Measurements from ENCODE around the gene RRP1B. TPM values are rescaled to one million over a fixed set of nuclear protein-coding genes. Genes with fewer than 3 reads are reported as not detected.
A peak's percentile ranks its signal among the peaks of the same experiment; 100 is the strongest.

RRP1B gene
- total and polyA plus RNA-seq, 5 donors from 2014 or later = 26.2 to 37.7 (median 28.7) TPM

DNA sequence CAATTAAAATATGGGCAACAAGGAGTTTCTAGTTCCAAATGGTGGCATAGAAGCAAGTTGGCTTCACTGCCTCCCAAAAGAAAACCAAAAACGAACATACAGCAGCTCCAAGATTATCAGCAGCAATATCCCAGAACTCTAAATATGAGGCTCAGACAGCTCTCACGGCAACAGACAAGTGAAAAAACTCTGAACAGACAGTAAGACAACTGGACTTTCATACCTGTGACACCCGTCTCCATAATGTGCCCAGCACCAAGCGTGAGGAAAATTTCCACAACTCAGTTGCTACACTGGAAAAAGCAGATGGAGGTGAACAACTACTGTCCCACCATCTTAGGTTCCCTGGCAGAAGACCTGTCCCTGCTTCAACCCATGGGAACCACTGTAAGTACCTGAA, 40.0 kb upstream of the RRP1B start:
- Mint-ChIP-seq H3K4me3 (no peak overlapping the region), H3K4me1 (no peaks in the 10 kb centered on the region), H3K27ac (no peak overlapping the region), H3K36me3 (peaks cover 3% of the 10 kb centered on the region), H3K27me3 (peaks cover 11% of the 10 kb centered on the region), H3K9me3 (peaks cover 0 to 13% (median 2%) of the 10 kb centered on the region in 7 donors)
- Histone ChIP-seq H3K4me1 (ENCODE audit: control insufficient read depth, insufficient read depth, low read length, poor library complexity, severe bottlenecking) (no peaks in the 10 kb centered on the region), H3K36me3 (ENCODE audit: control insufficient read depth, insufficient read depth, low read length) (no peaks in the 10 kb centered on the region), H3K27ac (ENCODE audit: insufficient read depth, low read length, poor library complexity, severe bottlenecking) (no peak overlapping the region), H3K27me3 (ENCODE audit: control insufficient read depth, insufficient read depth, low read length) (peaks cover 3% of the 10 kb centered on the region), H3K4me3 (ENCODE audit: low read depth, low read length) (no peak overlapping the region), H3K9me3 (ENCODE audit: control insufficient read depth in 2 of 2, low read length in 2 of 2) (peaks cover 6% of the 10 kb centered on the region in 2 experiments)
- DNase-seq (no peak), ATAC-seq (ENCODE audit: low read depth in 2 of 2) (no peak)

DNA sequence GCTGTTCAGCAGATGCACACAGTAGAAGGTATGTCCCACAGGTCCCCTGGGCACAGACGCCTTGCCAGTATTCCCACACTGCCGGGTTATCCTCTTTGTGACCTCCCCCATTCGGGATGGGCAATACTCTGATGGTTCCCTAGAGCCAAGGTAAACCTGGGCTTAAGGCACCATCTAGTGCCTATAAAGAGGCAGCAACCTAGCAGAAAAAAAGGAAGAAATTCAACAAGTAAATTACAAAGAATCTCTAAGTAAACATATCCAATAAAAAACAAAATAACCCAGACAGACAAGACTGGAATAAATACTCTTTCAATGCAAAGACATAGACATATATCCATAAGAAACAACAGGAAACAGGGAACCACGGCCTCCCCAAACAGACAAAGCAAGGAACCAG, 39.5 kb upstream of the RRP1B start:
- Mint-ChIP-seq H3K27ac (no peak overlapping the region), H3K27me3 (peaks cover 11% of the 10 kb centered on the region)

DNA sequence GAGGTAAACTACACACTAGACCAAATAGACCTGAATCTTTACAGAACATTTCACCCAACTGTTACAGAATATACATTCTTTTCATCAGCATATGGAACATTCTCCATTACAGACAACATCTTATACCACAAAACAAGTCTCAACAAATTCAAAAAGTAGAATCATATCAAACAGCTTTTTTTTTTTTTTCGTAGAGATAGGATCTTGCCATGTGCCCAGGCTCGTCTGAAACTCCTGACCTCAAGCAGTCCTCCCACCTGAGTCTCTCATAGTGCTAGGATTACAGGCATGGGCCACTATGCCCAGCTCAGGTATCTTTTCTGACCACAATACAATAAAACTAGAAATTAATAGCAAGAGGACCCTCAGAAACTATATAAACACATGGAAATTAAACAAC, 36.6 kb upstream of the RRP1B start:
- Histone ChIP-seq H3K36me3 (ENCODE audit: control insufficient read depth, insufficient read depth, low read length) (no peaks in the 10 kb centered on the region), H3K4me3 (ENCODE audit: low read depth, low read length) (no peak overlapping the region), H3K27ac (ENCODE audit: insufficient read depth, low read length, poor library complexity, severe bottlenecking) (no peak overlapping the region), H3K9me3 (ENCODE audit: control insufficient read depth in 2 of 2, low read length in 2 of 2) (peaks cover 6% of the 10 kb centered on the region in 2 experiments), H3K4me1 (ENCODE audit: control insufficient read depth, insufficient read depth, low read length, poor library complexity, severe bottlenecking) (no peaks in the 10 kb centered on the region), H3K27me3 (ENCODE audit: control insufficient read depth, insufficient read depth, low read length) (peaks cover 3% of the 10 kb centered on the region)
- Mint-ChIP-seq H3K9me3 (peaks cover 0 to 13% (median 2%) of the 10 kb centered on the region in 7 donors), H3K27ac (no peak overlapping the region), H3K27me3 (peaks cover 11% of the 10 kb centered on the region), H3K4me3 (no peak overlapping the region), H3K36me3 (peaks cover 3% of the 10 kb centered on the region), H3K4me1 (no peaks in the 10 kb centered on the region)
- ATAC-seq (ENCODE audit: low read depth in 2 of 2) = no peak
- DNase-seq = no peak

More for the DNA sequence above, 39.5 kb upstream of the RRP1B start:
- no peak overlapping the region for H3K4me3 Mint-ChIP-seq
- H3K27ac ChIP-seq (ENCODE audit: insufficient read depth, low read length, poor library complexity, severe bottlenecking) = no peak overlapping the region
- no peak for ATAC-seq (ENCODE audit: low read depth in 2 of 2)
- H3K27me3 ChIP-seq (ENCODE audit: control insufficient read depth, insufficient read depth, low read length) = peaks cover 3% of the 10 kb centered on the region
- no peak overlapping the region for H3K4me3 ChIP-seq (ENCODE audit: low read depth, low read length)
- H3K36me3 ChIP-seq (ENCODE audit: control insufficient read depth, insufficient read depth, low read length) = no peaks in the 10 kb centered on the region
- H3K4me1 Mint-ChIP-seq = no peaks in the 10 kb centered on the region
- peaks cover 3% of the 10 kb centered on the region for H3K36me3 Mint-ChIP-seq
- no peaks in the 10 kb centered on the region for H3K4me1 ChIP-seq (ENCODE audit: control insufficient read depth, insufficient read depth, low read length, poor library complexity, severe bottlenecking)
- H3K9me3 ChIP-seq (ENCODE audit: control insufficient read depth in 2 of 2, low read length in 2 of 2) = peaks cover 6% of the 10 kb centered on the region in 2 experiments
- DNase-seq = no peak
- H3K9me3 Mint-ChIP-seq = peaks cover 0 to 13% (median 2%) of the 10 kb centered on the region in 7 donors

DNA sequence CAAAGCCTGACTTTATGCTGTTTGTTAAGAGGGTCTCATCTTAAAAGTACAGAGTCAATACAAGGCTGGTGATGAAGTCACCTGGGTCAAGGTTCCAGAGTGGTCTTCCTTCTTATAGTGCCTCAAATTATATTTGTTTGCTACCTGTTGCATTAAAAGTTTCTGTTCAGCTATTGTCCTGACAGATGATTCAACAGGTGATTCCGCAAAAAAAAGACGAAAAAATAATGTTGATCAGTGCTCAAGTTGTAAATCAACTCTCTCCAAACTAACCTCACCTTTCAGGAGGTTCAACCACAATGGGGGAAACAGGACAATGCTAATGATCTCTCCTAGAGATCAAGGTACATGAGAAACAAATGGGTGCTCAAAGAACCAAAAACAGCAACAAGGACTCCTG, 35.8 kb upstream of the RRP1B start:
- Histone ChIP-seq H3K27me3 (ENCODE audit: control insufficient read depth, insufficient read depth, low read length) (peaks cover 3% of the 10 kb centered on the region), H3K9me3 (ENCODE audit: control insufficient read depth in 2 of 2, low read length in 2 of 2) (peaks cover 6% of the 10 kb centered on the region in 2 experiments), H3K4me1 (ENCODE audit: control insufficient read depth, insufficient read depth, low read length, poor library complexity, severe bottlenecking) (no peaks in the 10 kb centered on the region), H3K27ac (ENCODE audit: insufficient read depth, low read length, poor library complexity, severe bottlenecking) (no peak overlapping the region), H3K4me3 (ENCODE audit: low read depth, low read length) (no peak overlapping the region), H3K36me3 (ENCODE audit: control insufficient read depth, insufficient read depth, low read length) (no peaks in the 10 kb centered on the region)
- no peak for ATAC-seq (ENCODE audit: low read depth in 2 of 2)
- Mint-ChIP-seq H3K9me3 (peaks cover 0 to 17% (median 2%) of the 10 kb centered on the region in 7 donors), H3K27ac (no peak overlapping the region), H3K4me3 (no peak overlapping the region), H3K27me3 (peaks cover 11% of the 10 kb centered on the region), H3K4me1 (no peaks in the 10 kb centered on the region), H3K36me3 (peaks cover 3% of the 10 kb centered on the region)
- no peak for DNase-seq

DNA sequence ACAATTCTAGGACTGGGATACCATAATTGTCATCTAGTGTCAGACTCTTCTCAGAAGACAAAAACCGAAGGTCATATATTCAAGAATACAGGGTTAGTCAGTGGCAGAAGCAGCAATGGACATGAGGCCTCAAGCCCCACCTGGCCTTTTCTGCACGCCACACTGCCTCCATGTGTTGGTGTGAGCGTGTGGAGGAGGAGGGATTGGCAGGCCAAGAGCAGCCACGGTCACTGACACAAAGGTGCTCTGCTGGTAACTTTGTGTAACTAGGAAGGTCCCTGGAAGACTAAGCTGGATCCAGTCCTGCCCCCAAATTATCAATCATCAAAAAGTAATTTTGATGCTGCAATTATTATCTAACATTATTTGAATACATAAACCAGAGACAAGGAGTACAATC, 35.0 kb upstream of the RRP1B start:
- Mint-ChIP-seq H3K4me1 (no peaks in the 10 kb centered on the region), H3K27ac (no peak overlapping the region), H3K9me3 (peaks cover 0 to 14% (median under 1%) of the 10 kb centered on the region in 7 donors), H3K4me3 (no peak overlapping the region), H3K36me3 (peaks cover under 1% of the 10 kb centered on the region), H3K27me3 (peaks cover 11% of the 10 kb centered on the region)
- ATAC-seq (ENCODE audit: low read depth in 2 of 2) = no peak
- no peak for DNase-seq
- Histone ChIP-seq H3K36me3 (ENCODE audit: control insufficient read depth, insufficient read depth, low read length) (no peaks in the 10 kb centered on the region), H3K9me3 (ENCODE audit: control insufficient read depth in 2 of 2, low read length in 2 of 2) (peaks cover 6% of the 10 kb centered on the region in 2 experiments), H3K27ac (ENCODE audit: insufficient read depth, low read length, poor library complexity, severe bottlenecking) (no peak overlapping the region), H3K4me1 (ENCODE audit: control insufficient read depth, insufficient read depth, low read length, poor library complexity, severe bottlenecking) (no peaks in the 10 kb centered on the region), H3K4me3 (ENCODE audit: low read depth, low read length) (no peak overlapping the region), H3K27me3 (ENCODE audit: control insufficient read depth, insufficient read depth, low read length) (peaks cover 3% of the 10 kb centered on the region)

DNA sequence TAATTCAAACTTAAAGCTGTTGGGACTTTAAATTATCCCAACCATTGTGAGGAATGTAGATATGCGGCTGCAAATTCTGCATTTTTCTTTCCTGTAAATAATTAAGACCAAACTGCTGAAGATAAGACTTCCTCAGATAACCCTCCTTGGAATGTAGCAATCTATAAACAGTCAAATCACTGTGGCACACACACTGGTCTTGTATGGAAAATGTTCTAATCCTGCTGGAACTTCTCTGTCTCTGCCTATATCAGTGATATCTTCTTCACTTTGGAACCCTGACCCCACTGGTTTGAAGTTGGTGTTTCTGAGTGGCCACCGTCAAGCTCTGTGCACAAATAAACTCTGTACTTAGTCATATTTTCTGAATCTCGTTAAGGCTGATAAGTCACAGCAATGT, 33.0 kb upstream of the RRP1B start:
- no peaks in the 10 kb centered on the region for H3K27me3 ChIP-seq (ENCODE audit: control insufficient read depth, insufficient read depth, low read length)
- no peaks in the 10 kb centered on the region for H3K4me1 Mint-ChIP-seq
- H3K27ac Mint-ChIP-seq = no peak overlapping the region
- H3K36me3 ChIP-seq (ENCODE audit: control insufficient read depth, insufficient read depth, low read length) = no peaks in the 10 kb centered on the region
- DNase-seq (no peak), ATAC-seq (ENCODE audit: low read depth in 2 of 2) (no peak)
- peaks cover 6% of the 10 kb centered on the region for H3K27me3 Mint-ChIP-seq
- H3K4me3 Mint-ChIP-seq = no peak overlapping the region
- no peak overlapping the region for H3K4me3 ChIP-seq (ENCODE audit: low read depth, low read length)
- peaks cover 3% of the 10 kb centered on the region for H3K36me3 Mint-ChIP-seq
- H3K9me3 ChIP-seq (ENCODE audit: control insufficient read depth in 2 of 2, low read length in 2 of 2) = no peaks in the 10 kb centered on the region
- H3K4me1 ChIP-seq (ENCODE audit: control insufficient read depth, insufficient read depth, low read length, poor library complexity, severe bottlenecking) = no peaks in the 10 kb centered on the region
- H3K9me3 Mint-ChIP-seq = peaks cover 0 to 3% (median 0%) of the 10 kb centered on the region in 7 donors
- H3K27ac ChIP-seq (ENCODE audit: insufficient read depth, low read length, poor library complexity, severe bottlenecking) = no peak overlapping the region

DNA sequence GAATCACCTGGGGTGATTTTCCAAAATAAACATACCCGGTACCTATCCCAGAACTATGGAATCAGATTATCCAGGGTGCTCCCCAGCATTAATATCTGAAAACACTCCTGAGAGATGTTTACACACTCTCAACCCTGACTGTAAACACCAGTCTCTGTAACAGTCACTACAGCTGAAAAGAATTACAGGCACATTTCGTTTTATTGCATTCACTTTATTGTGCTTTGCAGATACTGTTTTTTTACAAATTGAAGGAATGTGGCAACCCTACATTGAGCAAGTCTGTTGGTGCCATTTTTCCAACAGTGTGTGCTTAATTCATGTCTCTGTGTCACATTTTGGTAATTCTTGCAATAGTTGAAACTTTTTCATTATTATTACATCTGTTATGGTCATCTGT, 31.8 kb upstream of the RRP1B start:
- Histone ChIP-seq H3K4me3 (ENCODE audit: low read depth, low read length) (no peak overlapping the region), H3K36me3 (ENCODE audit: control insufficient read depth, insufficient read depth, low read length) (no peaks in the 10 kb centered on the region), H3K27ac (ENCODE audit: insufficient read depth, low read length, poor library complexity, severe bottlenecking) (no peak overlapping the region), H3K4me1 (ENCODE audit: control insufficient read depth, insufficient read depth, low read length, poor library complexity, severe bottlenecking) (no peaks in the 10 kb centered on the region), H3K9me3 (ENCODE audit: control insufficient read depth in 2 of 2, low read length in 2 of 2) (no peaks in the 10 kb centered on the region), H3K27me3 (ENCODE audit: control insufficient read depth, insufficient read depth, low read length) (no peaks in the 10 kb centered on the region)
- ATAC-seq (ENCODE audit: low read depth in 2 of 2) (no peak), DNase-seq (no peak)
- Mint-ChIP-seq H3K4me1 (no peaks in the 10 kb centered on the region), H3K36me3 (peaks cover 6% of the 10 kb centered on the region), H3K27me3 (peaks cover 6% of the 10 kb centered on the region), H3K4me3 (peak overlapping the region in 1 of 4 donors; percentile 78), H3K27ac (no peak overlapping the region), H3K9me3 (peaks cover 0 to 3% (median 0%) of the 10 kb centered on the region in 7 donors)

DNA sequence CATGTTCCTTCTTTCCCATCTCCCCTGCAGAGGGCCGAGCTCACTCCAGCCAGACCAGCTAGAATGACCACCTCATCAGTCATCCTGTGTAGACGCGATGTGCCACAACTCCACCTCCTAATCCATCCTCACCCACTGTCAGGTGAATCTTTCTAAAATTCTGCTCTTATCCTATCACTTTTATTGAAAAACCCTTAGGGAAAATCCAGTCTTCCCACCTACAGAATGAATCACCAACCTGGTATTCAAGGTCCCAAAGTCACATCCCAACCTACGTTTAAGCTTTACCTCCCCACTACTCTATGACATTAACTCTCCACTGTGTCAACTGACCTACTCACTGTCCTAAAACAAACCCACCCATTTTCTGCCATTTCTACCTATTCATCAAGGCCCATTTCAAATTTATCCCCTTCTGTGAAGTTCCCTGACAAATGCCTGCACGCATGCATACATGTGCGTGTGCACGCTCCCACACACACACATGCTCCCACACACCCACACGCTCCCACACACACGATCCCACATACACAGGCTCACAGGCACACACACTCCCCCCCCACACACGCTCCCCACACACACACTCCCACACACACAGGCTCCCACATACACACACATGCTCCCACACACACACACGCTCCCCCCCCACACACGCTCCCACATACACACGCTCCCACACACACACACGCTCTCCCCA, 27.8 kb upstream of the RRP1B start:
- no peaks in the 10 kb centered on the region for H3K4me1 ChIP-seq (ENCODE audit: control insufficient read depth, insufficient read depth, low read length, poor library complexity, severe bottlenecking)
- H3K27me3 ChIP-seq (ENCODE audit: control insufficient read depth, insufficient read depth, low read length) = no peaks in the 10 kb centered on the region
- H3K4me1 Mint-ChIP-seq = no peaks in the 10 kb centered on the region
- ATAC-seq (ENCODE audit: low read depth in 2 of 2) = no peak
- H3K27me3 Mint-ChIP-seq = no peaks in the 10 kb centered on the region
- no peaks in the 10 kb centered on the region for H3K9me3 ChIP-seq (ENCODE audit: control insufficient read depth in 2 of 2, low read length in 2 of 2)
- no peak overlapping the region for H3K27ac Mint-ChIP-seq
- no peaks in the 10 kb centered on the region for H3K36me3 ChIP-seq (ENCODE audit: control insufficient read depth, insufficient read depth, low read length)
- H3K4me3 ChIP-seq (ENCODE audit: low read depth, low read length) = no peak overlapping the region
- no peak for DNase-seq
- peaks cover 0 to 3% (median 0%) of the 10 kb centered on the region in 7 donors for H3K9me3 Mint-ChIP-seq
- peaks cover 6% of the 10 kb centered on the region for H3K36me3 Mint-ChIP-seq
- H3K27ac ChIP-seq (ENCODE audit: insufficient read depth, low read length, poor library complexity, severe bottlenecking) = no peak overlapping the region
- H3K4me3 Mint-ChIP-seq = no peak overlapping the region
